Motor neuron (in vitro differentiated cells): ENCODE results near the gene ZBTB25. TPM values are rescaled to one million over a fixed set of nuclear protein-coding genes. Genes with fewer than 3 reads are reported as not detected.

ENCODE experiments used
- ATAC-seq, 8 experiments: fragments of 200-7000 bp; cut with Tn5 transposase; replicated peaks in 6 of 8; 2 replicates each; pipeline ENCODE4 v1.8.0; 2021; ENCODE audit warnings: mild to moderate bottlenecking in 8 of 8, moderate library complexity in 8 of 8
- H3K27ac ChIP-seq, 2 donors: fragments of 250-450 bp; sonication (Bioruptor Pico); 2 replicates each; pipeline ENCODE4 v1.9.0; 2021; ENCODE audit warnings: antibody characterized with exemption in 2 of 2, mild to moderate bottlenecking in 2 of 2, moderate library complexity in 1 of 2
- H3K4me1 ChIP-seq, 2 donors: fragments of 250-450 bp; sonication (Bioruptor Pico); replicated peaks in 1 of 2; 2 replicates each; pipeline ENCODE4 v1.6.1; 2021; ENCODE audit warnings: antibody characterized with exemption in 2 of 2, mild to moderate bottlenecking in 2 of 2, moderate library complexity in 1 of 2
- H3K4me3 ChIP-seq, 5 donors: fragments of 250-450 bp; sonication (Bioruptor Pico); 2 replicates each; pipeline ENCODE4 v1.9.0; 2021; ENCODE audit warnings: antibody characterized with exemption in 5 of 5, mild to moderate bottlenecking in 5 of 5, moderate library complexity in 4 of 5
- WGBS, 10 experiments: fragments of 450-650 bp; shearing (Covaris generic); methylation state at CpG; one replicate each; pipeline ENCODE4 v1.0.0; 2022; 5-methylcytosine and 5-hydroxymethylcytosine counted together
- in situ Hi-C, 9 experiments: fragments of 400-800 bp; cut with MboI; loops; one replicate each; pipeline ENCODE4 v1.15.0; 2021; ENCODE audit warnings: low sequenced_read_pairs in 9 of 9, low pct_unique_long_range_greater_than_20kb in 2 of 9; ENCODE audit not compliant: unreplicated experiment in 9 of 9
- total RNA-seq, 8 experiments: library from RNA; unstranded; fragments of 300-600 nt; gene quantifications; 2 replicates each; pipeline versions ENCODE4 v1.2.3 to v1.2.4, GENCODE V29; 2022

ZBTB25 gene
- 10 to 100 TPM in 5 of 8 experiments, 1 to 10 TPM in 3; 4.3 to 15.1 (median 10.4) TPM for total RNA-seq

DNA sequence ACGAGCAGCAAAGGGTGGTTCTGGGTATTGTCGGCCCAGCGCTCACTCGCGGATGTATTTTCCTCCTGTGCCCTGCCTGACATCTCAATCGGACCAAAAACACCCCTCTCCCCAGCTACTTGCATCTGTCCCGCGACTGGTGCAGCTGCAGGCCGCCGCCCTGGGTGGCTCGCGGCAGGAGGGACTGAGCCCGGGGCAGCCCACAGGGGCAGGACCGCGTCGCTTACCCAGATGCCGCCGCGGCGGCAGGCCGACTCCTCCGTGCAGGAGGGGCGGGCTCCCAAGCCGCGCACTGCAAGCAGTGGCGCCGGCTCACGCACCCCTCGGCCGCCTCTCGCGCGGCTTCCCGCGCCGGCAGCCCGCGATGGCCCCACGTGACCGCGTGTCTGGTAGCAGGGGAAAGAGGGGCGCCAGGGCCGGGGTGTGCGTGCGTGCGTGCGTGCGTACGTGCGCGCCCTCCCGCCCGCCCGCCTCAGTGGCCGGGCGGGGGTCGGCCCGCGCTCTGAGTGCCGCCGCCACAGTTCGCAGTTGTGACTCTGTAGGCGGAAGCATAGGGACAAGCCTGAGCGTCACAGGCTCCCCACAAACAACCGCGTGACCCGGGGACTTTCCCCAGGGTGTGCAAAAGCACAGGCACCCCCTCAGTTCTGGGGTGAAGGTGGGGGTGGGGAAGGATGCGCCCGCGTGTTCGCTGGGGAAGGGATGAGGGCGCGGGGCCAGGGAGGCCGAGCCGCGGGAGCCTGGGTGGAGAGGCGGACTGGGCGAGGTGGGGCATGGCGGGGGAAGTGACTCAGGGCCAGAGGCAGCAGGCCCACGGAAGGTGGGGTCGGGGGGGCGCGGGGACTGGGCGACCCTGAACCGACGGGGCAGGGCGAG lies at the start of gene ZBTB25:
TSS of gene ZBTB25 (minus strand) at position 405 of the 876 bp plus-strand sequence. CDS start 13,305 bp downstream, outside the sequence.
- H3K27ac ChIP-seq, result peak within 1 kb of the TSS; percentile 89 to 97
- 0% methylated on average over 4 to 19 of the region's 87 CpGs; no CpG with 5 or more reads in 8 of the 10 experiments for WGBS, 10 experiments

GRCh38 chr14:64550621-64551333 lies 47.1 kb upstream of the ZBTB25 start:
- in situ Hi-C loops, result no loop called here
- ATAC-seq, result no peak

More for the DNA sequence above, at the start of gene ZBTB25:
- peak within 1 kb of the TSS; percentile 62 to 94 (median 71) for H3K4me3 ChIP-seq
- H3K4me1 ChIP-seq, result peaks cover 19 to 27% of the 10 kb centered on the region in 2 donors
- ATAC-seq, result peak; percentile 61 to 86 (median 80)
- in situ Hi-C loops, result no loop called here

GRCh38 chr14:64549791-64550620 lies 46.4 kb upstream of the ZBTB25 start, which contains the start of gene PPP1R36:
PPP1R36 (plus strand) TSS chr14:64549961; CDS start chr14:64549998, 37 bp downstream.
- Histone ChIP-seq H3K27ac (no peak within 1 kb of the TSS), H3K4me3 (peak within 1 kb of the TSS; percentile 22 to 28 (median 25)), H3K4me1 (peaks cover 0 to 4% of the 10 kb centered on the region in 2 donors)
- ATAC-seq, result peak; percentile 90 to 98 (median 93)
- in situ Hi-C loops, result loop anchor here in 3 of 9 experiments (10.0 to 25.0 kb wide), 3 partner anchors 85 to 337 kb away; partner anchors contain the start of gene SPTB (in 1 of the 3)
- WGBS, 10 experiments, result 0 to 79% (median 14%) methylated on average over 2 to 25 of the region's 54 CpGs; no CpG with 5 or more reads in 1 of the 10 experiments

More at GRCh38 chr14:64550621-64551333, 47.1 kb upstream of the ZBTB25 start:
- no peak overlapping the region for H3K27ac ChIP-seq
- H3K4me3 ChIP-seq, result no peak overlapping the region
- WGBS, 10 experiments, result 23 to 82% (median 57%) methylated on average over 2 to 7 of the region's 7 CpGs
- H3K4me1 ChIP-seq, result peaks cover 0 to 4% of the 10 kb centered on the region in 2 donors

- no peak for ATAC-seq
- in situ Hi-C loops, result loop anchor here in 3 of 9 experiments (10.0 to 25.0 kb wide), 3 partner anchors 86 to 338 kb away; partner anchors contain the start of gene SPTB (in 1 of the 3)
- Histone ChIP-seq H3K4me3 (no peak overlapping the region), H3K27ac (no peak overlapping the region), H3K4me1 (peaks cover 0 to 4% of the 10 kb centered on the region in 2 donors)
- WGBS, 10 experiments, result 22 to 100% (median 80%) methylated on average over 1 of the region's 1 CpG; no CpG with 5 or more reads in 3 of the 10 experiments
Measured at GRCh38 chr14:64549016-64549415, 45.4 kb upstream of the ZBTB25 start.

- Histone ChIP-seq H3K4me3 (no peak overlapping the region), H3K27ac (no peak overlapping the region), H3K4me1 (peaks cover 0 to 4% of the 10 kb centered on the region in 2 donors)
- in situ Hi-C loops, result loop anchor here in 3 of 9 experiments (10.0 to 25.0 kb wide), 3 partner anchors 90 to 343 kb away; partner anchors contain the start of gene SPTB (in 1 of the 3)
- ATAC-seq, result no peak
- WGBS, 10 experiments, result 38 to 100% (median 71%) methylated on average over 2 to 5 of the region's 5 CpGs
Measured at GRCh38 chr14:64544607-64545312, 41.1 kb upstream of the ZBTB25 start.

DNA sequence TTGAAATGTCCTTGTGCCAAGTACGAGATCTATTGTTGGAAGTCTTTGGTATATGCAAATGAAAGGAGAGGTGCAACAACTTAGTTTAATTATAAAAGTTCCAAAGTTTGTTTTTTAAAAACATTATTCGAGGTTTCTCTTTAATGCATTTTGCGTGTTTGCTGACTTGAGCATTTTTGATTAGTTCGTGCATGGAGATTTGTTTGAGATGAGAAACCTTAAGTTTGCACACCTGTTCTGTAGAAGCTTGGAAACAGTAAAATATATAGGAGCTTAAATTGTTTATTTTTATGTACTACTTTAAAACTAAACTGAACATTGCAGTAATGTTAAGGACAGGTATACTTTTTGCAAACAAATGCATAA lies 39.2 kb upstream of the ZBTB25 start:
- in situ Hi-C loops, result loop anchor here in 3 of 9 experiments (10.0 to 25.0 kb wide), 3 partner anchors 92 to 344 kb away; partner anchors contain the start of gene SPTB (in 1 of the 3)
- Histone ChIP-seq H3K4me3 (no peak overlapping the region), H3K27ac (no peak overlapping the region), H3K4me1 (no peaks in the 10 kb centered on the region)
- no peak for ATAC-seq
- 16 to 92% (median 68%) methylated on average over 1 to 4 of the region's 4 CpGs for WGBS, 10 experiments

DNA sequence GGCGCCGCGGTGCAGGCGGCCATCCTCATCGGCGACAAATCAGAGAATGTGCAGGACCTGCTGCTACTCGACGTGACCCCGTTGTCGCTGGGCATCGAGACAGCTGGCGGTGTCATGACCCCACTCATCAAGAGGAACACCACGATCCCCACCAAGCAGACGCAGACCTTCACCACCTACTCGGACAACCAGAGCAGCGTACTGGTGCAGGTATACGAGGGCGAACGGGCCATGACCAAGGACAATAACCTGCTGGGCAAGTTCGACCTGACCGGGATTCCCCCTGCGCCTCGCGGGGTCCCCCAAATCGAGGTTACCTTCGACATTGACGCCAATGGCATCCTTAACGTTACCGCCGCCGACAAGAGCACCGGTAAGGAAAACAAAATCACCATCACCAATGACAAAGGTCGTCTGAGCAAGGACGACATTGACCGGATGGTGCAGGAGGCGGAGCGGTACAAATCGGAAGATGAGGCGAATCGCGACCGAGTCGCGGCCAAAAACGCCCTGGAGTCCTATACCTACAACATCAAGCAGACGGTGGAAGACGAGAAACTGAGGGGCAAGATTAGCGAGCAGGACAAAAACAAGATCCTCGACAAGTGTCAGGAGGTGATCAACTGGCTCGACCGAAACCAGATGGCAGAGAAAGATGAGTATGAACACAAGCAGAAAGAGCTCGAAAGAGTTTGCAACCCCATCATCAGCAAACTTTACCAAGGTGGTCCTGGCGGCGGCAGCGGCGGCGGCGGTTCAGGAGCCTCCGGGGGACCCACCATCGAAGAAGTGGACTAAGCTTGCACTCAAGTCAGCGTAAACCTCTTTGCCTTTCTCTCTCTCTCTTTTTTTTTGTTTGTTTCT lies 38.6 kb upstream of the ZBTB25 start:
- H3K27ac ChIP-seq, result no peak overlapping the region

GRCh38 chr14:64541261-64541971 lies 37.8 kb upstream of the ZBTB25 start:
- ATAC-seq, result no peak
- no peak overlapping the region for H3K27ac ChIP-seq
- no peaks in the 10 kb centered on the region for H3K4me1 ChIP-seq
- WGBS, 10 experiments, result 15 to 97% (median 59%) methylated on average over 4 to 27 of the region's 73 CpGs; no CpG with 5 or more reads in 4 of the 10 experiments
- in situ Hi-C loops, result loop anchor here in 3 of 9 experiments (10.0 to 25.0 kb wide), 3 partner anchors 93 to 346 kb away; partner anchors contain the start of gene SPTB (in 1 of the 3)
- no peak overlapping the region for H3K4me3 ChIP-seq

More for the DNA sequence above, 38.6 kb upstream of the ZBTB25 start:
- 4 to 98% (median 22%) methylated on average over 2 to 44 of the region's 61 CpGs for WGBS, 10 experiments
- H3K4me1 ChIP-seq, result no peaks in the 10 kb centered on the region
- no peak for ATAC-seq
- in situ Hi-C loops, result loop anchor here in 3 of 9 experiments (10.0 to 25.0 kb wide), 3 partner anchors 93 to 345 kb away; partner anchors contain the start of gene SPTB (in 1 of the 3)
- H3K4me3 ChIP-seq, result no peak overlapping the region

DNA sequence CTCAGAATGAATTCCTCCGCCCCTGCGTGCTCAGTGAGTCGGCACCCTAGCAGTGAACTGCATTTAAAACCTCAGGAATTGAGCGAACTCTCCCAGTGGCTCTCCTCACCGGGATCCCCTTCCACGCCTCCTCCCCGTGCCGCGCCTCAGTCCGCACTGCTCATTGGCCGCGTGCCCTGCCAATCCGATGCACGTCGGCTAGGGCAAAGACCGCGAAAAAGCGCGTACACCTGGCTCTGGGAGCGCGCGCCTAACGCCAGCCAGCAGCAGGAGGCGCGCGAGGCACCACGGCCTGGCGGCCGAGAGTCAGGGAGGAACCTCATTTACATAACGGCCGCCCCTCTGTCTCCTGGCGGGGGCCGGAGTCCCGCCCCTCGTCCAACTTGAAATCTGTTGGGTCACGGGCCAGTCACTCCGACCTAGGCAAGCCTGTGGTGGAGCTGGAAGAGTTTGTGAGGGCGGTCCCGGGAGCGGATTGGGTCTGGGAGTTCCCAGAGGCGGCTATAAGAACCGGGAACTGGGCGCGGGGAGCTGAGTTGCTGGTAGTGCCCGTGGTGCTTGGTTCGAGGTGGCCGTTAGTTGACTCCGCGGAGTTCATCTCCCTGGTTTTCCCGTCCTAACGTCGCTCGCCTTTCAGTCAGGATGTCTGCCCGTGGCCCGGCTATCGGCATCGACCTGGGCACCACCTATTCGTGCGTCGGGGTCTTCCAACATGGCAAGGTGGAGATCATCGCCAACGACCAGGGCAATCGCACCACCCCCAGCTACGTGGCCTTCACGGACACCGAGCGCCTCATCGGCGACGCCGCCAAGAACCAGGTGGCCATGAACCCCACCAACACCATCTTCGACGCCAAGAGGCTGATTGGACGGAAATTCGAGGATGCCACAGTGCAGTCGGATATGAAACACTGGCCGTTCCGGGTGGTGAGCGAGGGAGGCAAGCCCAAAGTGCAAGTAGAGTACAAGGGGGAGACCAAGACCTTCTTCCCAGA lies 36.9 kb upstream of the ZBTB25 start, which contains the start of gene HSPA2:
TSS of gene HSPA2 (plus strand) at position 534 of the 995 bp plus-strand sequence. CDS start at position 643, 109 bp downstream.
- WGBS, 10 experiments, result 3 to 75% (median 42%) methylated on average over 5 to 22 of the region's 79 CpGs; no CpG with 5 or more reads in 2 of the 10 experiments
- ATAC-seq, result peak; percentile 19 to 97 (median 94)
- in situ Hi-C loops, result loop anchor here in 3 of 9 experiments (10.0 to 25.0 kb wide), 3 partner anchors 94 to 347 kb away; partner anchors contain the start of gene SPTB (in 1 of the 3)
- Histone ChIP-seq H3K27ac (peak within 1 kb of the TSS in 1 of 2 donors; percentile 44), H3K4me1 (no peaks in the 10 kb centered on the region), H3K4me3 (peak within 1 kb of the TSS in 4 of 5 donors; percentile 36 to 56 (median 45))
